Type B pancreatic cell (in vitro differentiated cells): ENCODE results near the gene PTCD1. TPM values are rescaled to one million over a fixed set of nuclear protein-coding genes. Genes with fewer than 3 reads are reported as not detected.
A peak's percentile ranks its signal among the peaks of the same experiment; 100 is the strongest.
"Not testable (repeated sequence)": the region's sequence is repeated elsewhere in the genome, so short reads cannot be mapped to it uniquely, and the experiment has no call there.

Experiments
- DNase-seq: peaks from one replicate; pipeline ENCODE4 v3.0.0; 2021; ENCODE audit warnings: mixed read lengths; ENCODE audit not compliant: unreplicated experiment; ENCODE audit errors: extremely low spot score
- H3K27ac Mint-ChIP-seq: 2 replicates; pipeline ENCODE4 v1.8.0; 2021; ENCODE audit warnings: mild to moderate bottlenecking, mixed read lengths
- H3K27me3 Mint-ChIP-seq: 2 replicates; pipeline ENCODE4 v1.8.0; 2021; ENCODE audit warnings: mixed read lengths
- H3K36me3 Mint-ChIP-seq: 2 replicates; pipeline ENCODE4 v1.8.0; 2021; ENCODE audit warnings: mixed read lengths
- H3K4me1 Mint-ChIP-seq: one replicate; pipeline ENCODE4 v1.8.0; 2021; ENCODE audit warnings: mixed read lengths; ENCODE audit not compliant: unreplicated experiment
- H3K4me3 Mint-ChIP-seq: 2 replicates; pipeline ENCODE4 v1.8.0; 2021; ENCODE audit warnings: mild to moderate bottlenecking, mixed read lengths
- H3K9me3 Mint-ChIP-seq: 2 replicates; pipeline ENCODE4 v1.8.0; 2021; ENCODE audit warnings: mixed read lengths
- CTCF ChIP-seq: fragments of 200-600 bp; sonication (generic); conservative IDR thresholded peaks from 2 replicates; pipeline ENCODE4 v1.5.0; 2021; ENCODE audit warnings: antibody characterized with exemption, mild to moderate bottlenecking
- total RNA-seq: library from RNA; stranded (reverse); gene quantifications from 2 replicates; pipeline ENCODE4 v1.2.1, GENCODE V29; 2021; ENCODE audit warnings: low replicate concordance

The PTCD1 gene
- total RNA-seq, 1 donor from 2014 or later: 11.3 TPM

- peaks cover 9% of the 10 kb centered on the region for H3K4me1 Mint-ChIP-seq
- H3K4me3 Mint-ChIP-seq: no peak overlapping the region
- H3K36me3 Mint-ChIP-seq: no peaks in the 10 kb centered on the region
- DNase-seq: no peak
- no peaks in the 10 kb centered on the region for H3K9me3 Mint-ChIP-seq
- no peak overlapping the region for H3K27ac Mint-ChIP-seq
- H3K27me3 Mint-ChIP-seq: no peaks in the 10 kb centered on the region
- TF ChIP-seq CTCF: no peak
Measured at GRCh38 chr7:99390941-99391602, 47.5 kb downstream of the PTCD1 start.

DNA sequence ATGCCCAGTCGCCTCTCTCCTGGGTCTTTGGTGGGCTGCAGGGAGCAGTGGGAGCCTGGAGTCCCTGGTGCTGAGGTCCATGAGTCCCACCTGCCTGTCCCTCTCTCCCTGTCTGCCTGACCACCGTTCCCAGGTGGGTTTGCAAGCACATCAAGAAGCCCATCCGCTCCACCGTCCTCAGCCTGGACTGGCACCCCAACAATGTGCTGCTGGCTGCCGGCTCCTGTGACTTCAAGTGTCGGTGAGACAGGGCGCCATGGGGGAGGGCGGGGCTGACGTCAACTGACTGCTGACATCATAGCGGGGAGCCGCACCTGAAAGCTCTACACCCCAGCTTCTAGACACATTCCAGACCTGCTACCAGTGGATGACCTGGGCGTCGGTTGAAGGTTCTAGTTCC is 48.8 kb downstream of the PTCD1 start:
- Mint-ChIP-seq H3K9me3 (no peaks in the 10 kb centered on the region), H3K27ac (no peak overlapping the region), H3K4me3 (no peak overlapping the region), H3K27me3 (no peaks in the 10 kb centered on the region), H3K36me3 (no peaks in the 10 kb centered on the region), H3K4me1 (peaks cover 9% of the 10 kb centered on the region)
- DNase-seq: no peak
- no peak for TF ChIP-seq CTCF

GRCh38 chr7:99387912-99388311 is 50.7 kb downstream of the PTCD1 start:
- Mint-ChIP-seq H3K36me3 (no peaks in the 10 kb centered on the region), H3K9me3 (no peaks in the 10 kb centered on the region), H3K27ac (no peak overlapping the region), H3K27me3 (no peaks in the 10 kb centered on the region), H3K4me3 (no peak overlapping the region), H3K4me1 (no peaks in the 10 kb centered on the region)
- no peak for TF ChIP-seq CTCF
- no peak for DNase-seq

DNA sequence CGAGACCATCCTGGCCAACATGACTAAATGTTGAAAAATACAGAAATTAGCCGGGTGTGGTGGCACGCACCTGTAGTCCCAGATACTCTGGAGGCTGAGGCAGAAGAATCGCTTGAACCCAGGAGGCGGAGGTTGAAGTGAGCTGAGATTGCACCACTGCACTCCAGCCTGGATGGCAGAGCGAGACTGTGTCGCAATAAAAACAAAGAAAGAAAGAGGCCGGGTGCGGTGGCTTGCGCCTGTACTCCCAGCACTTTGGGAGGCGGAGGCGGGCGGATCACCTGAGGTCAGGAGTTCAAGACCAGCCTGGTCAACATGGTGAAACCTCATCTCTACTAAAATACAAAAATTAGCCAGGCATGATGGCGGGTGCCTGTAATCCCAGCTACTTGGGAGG is 51.4 kb downstream of the PTCD1 start:
- not testable (repeated sequence) for H3K36me3 Mint-ChIP-seq, H3K27ac Mint-ChIP-seq, H3K4me3 Mint-ChIP-seq, H3K4me1 Mint-ChIP-seq, DNase-seq, H3K27me3 Mint-ChIP-seq, H3K9me3 Mint-ChIP-seq

DNA sequence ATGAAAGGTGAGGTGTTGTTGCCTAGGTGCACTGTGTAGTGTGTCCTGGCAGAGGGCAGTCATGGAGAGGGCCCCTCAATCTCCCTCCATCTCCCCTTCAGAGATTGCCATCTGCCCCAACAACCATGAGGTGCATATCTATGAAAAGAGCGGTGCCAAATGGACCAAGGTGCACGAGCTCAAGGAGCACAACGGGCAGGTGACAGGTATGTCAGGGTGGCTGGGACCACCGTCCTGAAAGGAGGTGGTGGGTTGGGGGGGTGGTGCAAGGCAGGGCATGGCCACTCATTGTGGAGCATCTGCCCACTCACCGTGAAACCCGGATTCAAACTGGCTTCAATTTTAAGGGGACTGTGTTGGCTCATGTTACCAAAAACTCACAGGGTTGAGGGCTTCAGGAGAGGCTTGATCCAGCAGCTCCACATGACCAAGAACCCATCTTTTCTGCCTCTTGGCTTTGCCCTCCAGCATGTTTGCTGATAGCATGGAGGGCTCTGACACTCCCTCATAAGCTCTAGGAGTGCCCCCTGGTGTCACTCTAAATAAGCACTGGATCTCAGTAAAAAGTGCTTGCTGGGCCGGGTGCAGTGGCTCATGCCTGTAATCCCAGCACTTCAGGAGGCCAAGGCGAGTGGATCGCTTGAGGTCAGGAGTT is 51.9 kb downstream of the PTCD1 start:
- Mint-ChIP-seq H3K27ac (no peak overlapping the region), H3K9me3 (no peaks in the 10 kb centered on the region), H3K4me3 (no peak overlapping the region), H3K27me3 (no peaks in the 10 kb centered on the region), H3K4me1 (no peaks in the 10 kb centered on the region), H3K36me3 (no peaks in the 10 kb centered on the region)
- peak; percentile 41 for TF ChIP-seq CTCF
- no peak for DNase-seq

DNA sequence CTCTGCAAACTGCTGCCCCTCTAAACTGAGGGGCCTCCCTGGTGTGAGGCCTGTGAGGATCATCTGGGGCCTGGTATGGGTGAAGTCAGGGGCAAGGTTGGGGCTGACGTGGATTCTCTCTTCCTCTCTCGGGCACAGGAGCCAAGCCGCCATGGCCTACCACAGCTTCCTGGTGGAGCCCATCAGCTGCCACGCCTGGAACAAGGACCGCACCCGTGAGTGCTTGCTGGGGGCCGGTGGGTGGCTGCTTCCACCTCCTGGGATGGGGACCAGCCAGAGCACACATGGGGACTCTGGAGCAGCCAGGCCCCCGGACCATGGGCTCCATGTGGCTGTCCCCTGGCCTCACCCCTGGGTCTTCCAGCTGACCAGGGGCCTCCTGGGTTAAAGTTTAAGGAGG is 53.0 kb downstream of the PTCD1 start:
- H3K4me1 Mint-ChIP-seq: no peaks in the 10 kb centered on the region

More for the DNA sequence above, 53.0 kb downstream of the PTCD1 start:
- no peak for TF ChIP-seq CTCF
- Mint-ChIP-seq H3K27me3 (no peaks in the 10 kb centered on the region), H3K9me3 (no peaks in the 10 kb centered on the region), H3K27ac (no peak overlapping the region), H3K36me3 (no peaks in the 10 kb centered on the region), H3K4me3 (no peak overlapping the region)
- DNase-seq: no peak
